Liver (tissue), 9 donors: ENCODE data around the gene CARS2. TPM values are rescaled to one million over a fixed set of nuclear protein-coding genes. Genes with fewer than 3 reads are reported as not detected.

Experiments used
- DNase-seq: peaks from one replicate; pipeline ENCODE4 v3.0.0-alpha.2; 2017; ENCODE audit warnings: low spot score
- H3K27ac ChIP-seq, 2 donors: one replicate each; pipeline ENCODE4 v1.7.0; 2013; ENCODE audit warnings: inconsistent platforms in 2 of 2, low read length in 2 of 2, control low read depth in 1 of 2, low read depth in 1 of 2, mild to moderate bottlenecking in 1 of 2
- H3K27me3 ChIP-seq, 4 donors: one replicate each; pipeline versions ENCODE4 v1.6.1 to v1.7.0; 2013; ENCODE audit warnings: low read length in 3 of 4, inconsistent platforms in 1 of 4, mild to moderate bottlenecking in 1 of 4, moderate library complexity in 1 of 4; ENCODE audit not compliant: control insufficient read depth in 4 of 4, insufficient read depth in 4 of 4
- H3K36me3 ChIP-seq, 4 donors: one replicate each; pipeline versions ENCODE4 v1.6.1 to v1.7.0; 2013; ENCODE audit warnings: low read length in 3 of 4, mild to moderate bottlenecking in 3 of 4, low read depth in 1 of 4, moderate library complexity in 1 of 4; ENCODE audit not compliant: control insufficient read depth in 4 of 4, insufficient read depth in 3 of 4
- H3K4me1 ChIP-seq, 4 donors: one replicate each; pipeline versions ENCODE4 v1.6.1 to v1.7.0; 2013; ENCODE audit warnings: low read length in 3 of 4, mild to moderate bottlenecking in 3 of 4, moderate library complexity in 1 of 4; ENCODE audit not compliant: control insufficient read depth in 4 of 4, insufficient read depth in 4 of 4
- H3K4me3 ChIP-seq, 3 donors: one replicate each; pipeline versions ENCODE4 v1.6.1 to v1.7.0; 2013; ENCODE audit warnings: low read length in 3 of 3, control low read depth in 1 of 3, low read depth in 1 of 3, mild to moderate bottlenecking in 1 of 3
- H3K9ac ChIP-seq, 2 donors: one replicate each; pipeline ENCODE4 v1.7.0; 2013; ENCODE audit warnings: low read length in 2 of 2, mild to moderate bottlenecking in 2 of 2, moderate library complexity in 2 of 2, control low read depth in 1 of 2, low read depth in 1 of 2
- H3K9me3 ChIP-seq, 4 donors: one replicate each; pipeline versions ENCODE4 v1.6.1 to v1.7.0; 2013; ENCODE audit warnings: low read length in 3 of 4; ENCODE audit not compliant: control insufficient read depth in 4 of 4
- ATF3 ChIP-seq: IDR thresholded peaks from 2 replicates; pipeline ENCODE4 v1.6.1; 2016; ENCODE audit warnings: antibody characterized with exemption
- CTCF ChIP-seq: fragments of 150-350 bp; IDR thresholded peaks from 2 replicates; pipeline ENCODE4 v1.5.1; 2017; ENCODE audit warnings: improper control_type of control experiment, low read depth, low read length; ENCODE audit not compliant: missing input control
- EGR1 ChIP-seq, 2 donors: IDR thresholded peaks; 2 replicates each; pipeline ENCODE4 v1.6.1; 2016 to 2018; ENCODE audit warnings: antibody characterized with exemption in 2 of 2, low read depth in 2 of 2
- FOXA1 ChIP-seq: IDR thresholded peaks from 2 replicates; pipeline ENCODE4 v1.6.1; 2016; ENCODE audit warnings: antibody characterized with exemption
- FOXA2 ChIP-seq: IDR thresholded peaks from 2 replicates; pipeline ENCODE4 v1.6.1; 2016; ENCODE audit warnings: antibody characterized with exemption
- GABPA ChIP-seq, 2 donors: IDR thresholded peaks in 1 of 2; conservative IDR thresholded peaks in 1 of 2; 2 replicates each; pipeline ENCODE4 v1.6.1; 2016; ENCODE audit warnings: antibody characterized with exemption in 2 of 2, mild to moderate bottlenecking in 1 of 2, moderate library complexity in 1 of 2
- HNF4A ChIP-seq, 2 donors: conservative IDR thresholded peaks; 2 replicates each; pipeline ENCODE4 v1.6.1; 2016; ENCODE audit warnings: antibody characterized with exemption in 2 of 2, mild to moderate bottlenecking in 2 of 2
- JUND ChIP-seq, 2 donors: IDR thresholded peaks; 2 replicates each; pipeline ENCODE4 v1.6.1; 2016; ENCODE audit warnings: antibody characterized with exemption in 2 of 2
- MAX ChIP-seq: IDR thresholded peaks from 2 replicates; pipeline ENCODE4 v1.6.1; 2016; ENCODE audit warnings: antibody characterized with exemption
- NR2F2 ChIP-seq: IDR thresholded peaks from 2 replicates; pipeline ENCODE4 v1.6.1; 2016; ENCODE audit warnings: antibody characterized with exemption
- RAD21 ChIP-seq, 2 donors: IDR thresholded peaks; 2 replicates each; pipeline ENCODE4 v1.6.1; 2016; ENCODE audit warnings: antibody characterized with exemption in 2 of 2, mild to moderate bottlenecking in 2 of 2
- RXRA ChIP-seq, 2 donors: IDR thresholded peaks; 2 replicates each; pipeline ENCODE4 v1.6.1; 2017 to 2018; ENCODE audit warnings: antibody characterized with exemption in 2 of 2, mild to moderate bottlenecking in 1 of 2
- SP1 ChIP-seq: IDR thresholded peaks from 2 replicates; pipeline ENCODE4 v1.6.1; 2018; ENCODE audit warnings: antibody characterized with exemption, mild to moderate bottlenecking
- WGBS: extraction: QIAGEN DNeasy Blood & Tissue Kit; methylation state at CpG from one replicate; pipeline ENCODE4 v1.1.7; 2013; 5-methylcytosine and 5-hydroxymethylcytosine counted together
- polyA plus RNA-seq, 2 donors: library from polyadenylated mRNA; stranded (reverse) in 1 of 2; unstranded in 1 of 2; fragments of 200-250 nt in 1 of 2; fragments of >200 nt in 1 of 2; fragmentation: Nextera tagmentation in 1 of 2; extraction: Ambion mirVana in 1 of 2; gene quantifications; one replicate each; pipeline versions ENCODE4 v1.2.1 to v1.2.3, GENCODE V29; 2013 to 2015
- total RNA-seq, 2 donors: library from RNA; depleted of rRNA; stranded (reverse); fragments of >200 nt; gene quantifications; one replicate each; pipeline ENCODE4 v1.2.3, GENCODE V29; 2014
- donor health status: healthy.
- donor health status: healthy.
- donor health status: healthy.
- donor health status: healthy.
- donor health status: healthy.

CARS2 gene
- total and polyA plus RNA-seq, 4 donors: 28.6 to 44.0 (median 31.4) TPM

GRCh38 chr13:110680852-110681251 is 25.1 kb downstream of the CARS2 start:
- H3K4me1 ChIP-seq: peaks cover 4 to 19% (median 11%) of the 10 kb centered on the region in 4 donors
- no peak for TF ChIP-seq NR2F2
- TF ChIP-seq RAD21 (IDR thresholded peaks at IDR 0.05): peak; percentile 34 to 74
- peak; percentile 37 for TF ChIP-seq CTCF
- H3K9ac ChIP-seq: no peak overlapping the region
- no peaks in the 10 kb centered on the region for H3K9me3 ChIP-seq
- H3K36me3 ChIP-seq: peaks cover 8 to 23% (median 16%) of the 10 kb centered on the region in 4 donors
- WGBS: 85% methylated on average over 7 of the region's 7 CpGs
- no peaks in the 10 kb centered on the region for H3K27me3 ChIP-seq
- H3K4me3 ChIP-seq: no peak overlapping the region
- no peak overlapping the region for H3K27ac ChIP-seq
- DNase-seq: no peak

GRCh38 chr13:110677731-110678545 is 28.0 kb downstream of the CARS2 start:
- TF ChIP-seq HNF4A (conservative IDR thresholded peaks at IDR 0.05) (no peak), NR2F2 (no peak), RXRA (IDR thresholded peaks at IDR 0.05) (no peak), MAX (no peak), EGR1 (IDR thresholded peaks at IDR 0.05; ENCODE audit: low read depth in 2 of 2) (no peak), FOXA1 (no peak), RAD21 (IDR thresholded peaks at IDR 0.05) (no peak), JUND (IDR thresholded peaks at IDR 0.05) (no peak), CTCF (no peak), FOXA2 (no peak), GABPA (IDR thresholded peaks at IDR 0.05 in 1 of 2, conservative IDR thresholded peaks at IDR 0.05 in 1 of 2) (no peak), ATF3 (no peak), SP1 (no peak)

More at GRCh38 chr13:110677731-110678545, 28.0 kb downstream of the CARS2 start:
- H3K27me3 ChIP-seq: no peaks in the 10 kb centered on the region
- no peak for DNase-seq
- no peaks in the 10 kb centered on the region for H3K9me3 ChIP-seq
- H3K4me3 ChIP-seq: no peak overlapping the region
- H3K27ac ChIP-seq: no peak overlapping the region
- H3K9ac ChIP-seq: no peak overlapping the region
- H3K36me3 ChIP-seq: peaks cover 11 to 26% (median 15%) of the 10 kb centered on the region in 4 donors
- WGBS: 93% methylated on average over 28 of the region's 28 CpGs
- no peaks in the 10 kb centered on the region for H3K4me1 ChIP-seq
